ENCODE measurements around the gene NAT14.

Gene NAT14

DNA sequence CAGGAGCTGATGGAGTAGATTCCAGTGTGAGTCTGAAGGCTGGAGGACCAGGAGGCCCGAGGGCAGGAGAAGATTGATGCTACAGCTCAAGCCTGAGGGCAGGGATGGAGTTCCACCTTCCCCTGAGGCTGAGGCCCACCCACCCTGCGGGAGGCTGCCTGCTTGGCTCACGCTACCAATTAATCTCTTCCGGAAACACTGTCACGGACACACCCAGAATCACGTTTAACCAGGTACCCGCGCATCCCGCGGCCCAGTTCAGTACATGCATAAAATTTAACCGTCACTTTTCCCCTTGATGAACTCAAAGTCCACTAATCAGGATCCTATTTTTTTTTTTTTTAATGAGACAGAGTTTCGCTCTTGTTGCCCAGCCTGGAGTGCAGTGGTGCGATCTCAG lies 13.7 kb upstream of the NAT14 start:
- no peak for DNase-seq (ENCODE audit: low spot score)

DNA sequence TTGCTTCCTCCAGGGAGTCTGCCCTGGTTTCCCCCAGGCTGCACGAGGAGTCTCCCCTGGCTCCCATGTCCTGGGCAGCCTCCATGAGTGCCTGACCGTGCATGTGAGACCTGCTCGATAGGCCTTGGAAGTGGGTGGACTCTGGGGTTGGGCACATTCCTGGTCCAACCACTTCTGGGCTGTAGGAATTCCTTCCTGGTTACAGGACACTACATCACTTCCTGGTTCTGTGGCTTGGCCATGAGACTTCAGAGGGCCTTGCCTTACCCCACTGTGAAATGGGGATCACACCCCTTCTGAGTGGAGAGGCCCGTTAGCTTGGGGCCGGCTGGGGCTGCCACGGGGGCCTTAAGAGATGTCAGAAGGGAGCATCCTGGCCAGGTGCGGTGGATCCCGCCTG lies 12.5 kb upstream of the NAT14 start:
- DNase-seq (ENCODE audit: low spot score) = no peak

DNA sequence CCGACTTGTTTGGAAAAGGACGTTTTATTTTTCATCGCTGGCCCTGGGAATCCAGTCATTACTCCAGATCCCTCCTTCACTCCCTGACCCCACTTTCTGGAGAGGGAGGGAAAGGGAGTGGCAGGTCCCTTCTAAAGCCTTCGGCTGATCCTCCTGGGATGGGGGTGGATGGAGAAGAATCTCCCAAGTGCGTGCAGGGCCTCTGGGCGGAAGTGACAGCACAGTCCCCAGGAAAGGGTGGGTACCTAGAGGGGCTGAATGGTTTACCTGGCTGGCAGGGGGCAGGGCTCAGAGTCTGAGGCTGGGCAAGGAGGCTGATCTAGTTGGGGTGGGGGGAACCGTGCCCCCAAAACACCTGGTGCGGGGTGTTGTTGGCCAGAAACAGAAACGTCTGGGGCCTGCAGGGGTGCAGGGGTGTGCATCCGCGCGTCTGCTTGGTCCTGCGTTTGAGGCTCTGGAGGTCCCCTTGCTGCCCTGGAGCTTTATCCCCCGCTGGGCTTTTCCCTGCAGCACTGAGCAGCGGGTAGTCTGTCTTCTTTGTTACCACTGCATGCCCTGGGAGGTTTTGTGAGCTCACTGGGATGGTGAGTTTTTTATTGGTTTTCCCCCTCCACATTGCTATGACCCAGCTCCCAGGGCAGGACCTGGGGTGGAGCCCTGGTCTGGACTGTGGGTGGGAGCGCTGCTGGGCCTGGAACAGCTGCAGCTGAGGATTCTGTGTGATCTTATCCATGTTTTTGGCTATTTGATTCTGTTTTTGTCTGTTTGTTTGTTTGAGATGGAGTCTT lies 11.6 kb upstream of the NAT14 start:
- DNase-seq (ENCODE audit: low spot score) = no peak

DNA sequence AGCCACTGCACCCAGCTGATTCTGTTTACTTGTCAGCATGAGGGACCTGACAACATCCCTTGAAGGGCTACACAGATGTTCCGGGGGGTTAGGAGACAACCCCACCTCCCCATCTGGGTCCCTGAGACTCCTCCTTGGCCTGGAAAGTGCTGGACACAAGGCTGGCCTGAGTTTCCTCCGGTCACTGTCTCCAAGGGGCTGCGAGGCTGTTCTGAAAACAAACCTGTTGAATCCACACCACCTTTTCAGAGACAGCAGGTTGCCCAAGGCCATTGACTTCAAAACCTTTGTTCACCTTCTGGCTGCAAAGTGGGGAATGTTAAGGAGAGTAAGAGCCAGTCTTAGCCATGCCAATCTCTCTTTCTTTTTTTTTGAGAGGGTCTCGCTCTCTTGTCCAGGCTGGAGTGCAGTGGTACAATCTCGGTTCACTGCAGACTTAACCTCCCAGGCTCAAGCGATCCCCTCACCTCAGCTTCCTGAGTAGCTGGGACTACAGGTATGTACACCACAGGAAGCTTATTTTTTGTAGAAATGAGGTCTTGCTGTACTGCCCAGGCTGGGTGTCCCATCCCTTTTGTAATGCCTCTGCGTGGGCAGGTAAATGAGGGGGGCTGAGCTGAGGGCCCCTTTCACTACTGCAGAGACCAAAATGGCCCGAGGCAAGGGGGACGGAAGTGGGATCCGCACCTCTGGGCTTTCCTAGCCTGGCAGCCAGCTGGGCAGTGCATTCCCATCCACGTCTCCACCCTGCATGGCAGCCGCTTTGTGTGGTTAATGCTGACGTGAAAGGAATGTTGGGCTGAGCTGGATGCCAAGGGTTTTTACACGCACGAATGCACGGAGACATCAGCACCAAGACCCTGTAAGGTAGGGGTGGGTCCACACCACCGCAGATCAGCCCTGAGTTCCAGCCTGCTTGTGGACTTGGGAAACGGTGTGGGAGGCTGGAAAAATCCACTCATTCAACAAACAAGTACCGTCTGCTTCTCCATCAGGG lies 10.4 kb upstream of the NAT14 start:
- no peak for DNase-seq (ENCODE audit: low spot score)

DNA sequence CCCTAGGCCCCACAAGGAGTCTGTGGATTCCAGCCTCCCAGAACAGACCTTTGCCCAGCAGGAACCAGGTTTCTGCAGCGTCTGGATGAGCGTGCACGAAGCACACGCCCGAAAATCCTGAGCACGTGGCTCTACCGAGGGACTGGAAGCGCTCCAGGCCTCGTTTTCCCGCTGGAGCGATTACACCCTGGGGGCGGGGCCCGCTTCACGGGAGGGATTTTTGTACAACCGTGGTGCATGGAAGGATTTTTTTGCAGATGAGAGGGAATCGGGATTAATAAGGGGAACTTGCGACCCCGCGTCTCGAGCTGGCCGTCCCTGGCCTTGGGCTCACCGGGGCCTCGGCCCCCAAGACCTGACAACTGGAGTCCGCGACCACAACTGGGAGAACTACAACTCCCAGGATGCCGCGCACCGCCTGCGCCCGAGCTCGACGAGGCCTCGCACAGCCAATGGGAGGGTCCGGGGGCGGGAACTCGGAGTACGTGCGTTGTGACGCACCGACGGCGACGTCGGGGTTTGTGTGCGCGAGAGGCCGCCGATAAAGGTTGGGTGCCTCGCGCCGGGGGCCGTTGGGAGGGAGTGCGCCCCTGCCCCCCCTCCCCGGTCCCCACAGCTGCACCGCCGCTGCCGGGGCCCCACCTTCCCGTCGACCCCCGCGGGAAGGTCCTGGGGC lies 8.8 kb upstream of the NAT14 start, which contains the start of gene ZNF628:
Gene ZNF628 (plus strand): TSS at position 518 of the 676 bp plus-strand sequence. CDS start 3,294 bp downstream, outside the sequence.
- DNase-seq (ENCODE audit: low spot score) = peak; percentile 96

DNA sequence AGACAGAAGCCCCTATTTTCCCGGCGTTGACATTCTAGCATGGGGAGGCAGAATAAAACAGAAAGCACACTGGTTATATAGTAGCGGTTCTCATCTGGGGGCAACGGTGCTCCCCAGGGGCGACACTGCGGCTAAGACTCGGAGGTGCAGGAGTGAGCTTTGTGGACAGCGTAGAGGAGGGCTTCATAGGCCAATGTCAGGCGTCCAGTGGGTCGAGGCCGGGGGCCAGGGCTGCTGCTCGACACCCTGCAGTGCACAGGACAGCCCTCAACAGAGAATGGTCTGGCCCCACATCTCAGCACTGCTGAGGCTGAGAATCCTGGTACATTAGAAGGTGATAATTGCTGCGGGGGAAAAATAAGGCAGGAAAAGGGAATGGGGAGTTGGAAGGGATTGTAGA lies 7.1 kb upstream of the NAT14 start:
- no peak for DNase-seq (ENCODE audit: low spot score)

DNA sequence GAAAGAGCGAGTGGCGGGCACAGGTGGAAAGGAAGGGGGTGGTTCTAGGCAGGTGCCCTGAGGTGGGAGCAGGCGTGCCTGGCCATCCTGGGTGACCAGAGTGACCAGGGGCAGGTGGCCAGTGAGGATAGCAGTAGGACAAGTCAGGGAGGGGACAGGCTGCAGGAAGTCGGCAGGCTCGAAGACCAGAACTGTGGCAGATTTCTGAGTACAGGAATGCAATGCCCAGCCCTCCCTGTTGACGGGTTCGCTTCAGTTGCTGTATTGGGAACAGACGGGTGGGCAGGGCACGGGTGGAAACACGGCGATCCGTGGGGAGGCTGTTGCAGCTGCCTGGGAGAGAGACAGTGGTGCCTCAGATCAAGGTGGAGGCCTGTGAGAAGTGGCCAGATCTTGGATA lies 6.6 kb upstream of the NAT14 start:
- DNase-seq (ENCODE audit: low spot score) = no peak

DNA sequence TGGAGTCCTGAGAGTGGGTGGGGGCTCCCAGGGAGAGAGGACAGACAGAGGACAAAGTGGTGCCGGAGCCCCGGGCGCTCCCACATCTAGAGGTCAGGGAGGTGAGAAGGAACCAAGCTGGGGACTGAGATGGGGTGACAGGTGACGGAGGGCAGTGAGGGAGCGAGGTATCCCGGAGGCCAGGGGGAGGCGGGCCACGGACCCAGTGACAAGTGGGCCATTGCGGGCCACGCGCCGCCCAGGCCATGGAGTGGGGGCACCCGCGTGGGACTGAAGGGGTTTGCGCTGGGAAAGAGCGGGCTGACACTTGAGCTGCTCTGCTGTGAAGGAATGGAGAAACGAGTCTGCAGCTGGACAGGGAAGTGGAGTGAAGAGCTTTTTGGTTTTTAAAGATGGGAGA lies 5.9 kb upstream of the NAT14 start:
- no peak for DNase-seq (ENCODE audit: low spot score)

DNA sequence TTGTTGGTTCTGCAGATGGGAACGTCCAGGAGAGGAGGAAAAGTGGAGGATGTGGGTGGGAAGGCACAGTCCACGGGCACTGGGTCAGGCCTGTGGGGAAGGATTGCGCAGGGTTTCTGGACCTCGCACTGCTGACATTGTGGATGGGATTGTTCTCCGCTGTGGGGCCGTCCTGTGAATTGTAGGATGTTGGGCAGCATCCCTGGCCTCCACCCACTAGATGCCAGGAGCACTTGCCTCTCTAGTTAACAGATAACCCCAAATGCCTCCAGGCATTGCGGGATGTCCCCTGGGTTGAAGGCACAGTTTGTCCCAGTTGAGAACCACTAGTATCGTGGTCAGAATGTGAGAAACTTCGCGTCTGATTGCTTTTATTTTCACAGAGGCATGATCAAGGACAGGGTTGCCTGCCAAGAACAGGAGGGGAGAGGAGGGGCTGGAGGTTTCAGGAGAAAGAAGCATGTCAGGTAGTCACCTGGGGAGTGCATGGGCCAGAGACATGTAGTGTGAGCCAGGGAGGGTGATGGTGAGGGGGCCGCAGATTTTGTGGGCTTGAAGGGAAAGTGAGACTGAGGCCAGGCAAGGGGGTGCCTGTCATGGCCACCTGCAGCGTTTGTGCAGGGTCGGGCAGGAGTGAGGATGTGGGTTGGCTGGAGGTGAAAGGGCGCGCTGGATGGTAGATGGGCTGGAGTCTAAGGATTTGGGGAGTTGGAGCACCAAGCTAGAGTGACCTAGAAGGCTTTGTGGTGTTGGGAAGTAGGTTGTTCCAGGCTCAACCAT lies 5.3 kb upstream of the NAT14 start:
- DNase-seq (ENCODE audit: low spot score) = no peak

DNA sequence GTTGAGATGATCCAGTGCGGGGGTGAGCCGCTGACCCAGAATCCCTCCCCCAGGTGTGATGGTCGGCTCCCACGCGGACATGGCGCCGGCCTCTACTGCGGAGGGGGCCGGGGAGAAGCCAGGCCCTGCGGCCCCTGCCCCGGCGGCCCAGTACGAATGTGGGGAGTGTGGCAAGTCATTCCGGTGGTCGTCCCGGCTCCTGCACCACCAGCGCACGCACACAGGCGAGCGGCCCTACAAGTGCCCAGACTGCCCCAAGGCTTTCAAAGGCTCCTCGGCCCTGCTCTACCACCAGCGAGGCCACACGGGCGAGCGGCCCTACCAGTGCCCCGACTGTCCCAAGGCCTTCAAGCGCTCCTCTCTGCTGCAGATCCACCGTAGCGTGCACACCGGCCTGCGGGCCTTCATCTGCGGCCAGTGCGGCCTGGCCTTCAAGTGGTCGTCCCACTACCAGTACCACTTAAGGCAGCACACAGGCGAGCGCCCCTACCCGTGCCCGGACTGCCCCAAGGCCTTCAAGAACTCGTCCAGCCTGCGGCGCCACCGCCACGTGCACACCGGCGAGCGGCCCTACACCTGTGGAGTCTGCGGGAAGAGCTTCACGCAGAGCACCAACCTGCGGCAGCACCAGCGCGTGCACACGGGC lies 3.7 kb upstream of the NAT14 start:
- DNase-seq (ENCODE audit: low spot score) = no peak

DNA sequence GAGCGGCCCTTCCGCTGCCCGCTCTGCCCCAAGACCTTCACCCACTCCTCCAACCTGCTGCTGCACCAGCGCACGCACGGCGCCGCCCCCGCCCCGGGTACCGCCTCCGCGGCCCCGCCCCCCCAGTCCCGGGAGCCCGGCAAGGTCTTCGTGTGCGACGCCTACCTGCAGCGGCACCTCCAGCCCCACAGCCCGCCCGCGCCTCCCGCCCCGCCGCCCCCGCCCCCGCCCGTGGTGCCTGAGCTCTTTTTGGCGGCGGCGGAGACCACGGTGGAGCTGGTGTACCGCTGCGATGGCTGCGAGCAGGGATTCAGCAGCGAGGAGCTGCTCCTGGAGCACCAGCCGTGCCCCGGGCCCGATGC lies 3.2 kb upstream of the NAT14 start:
- no peak for DNase-seq (ENCODE audit: low spot score)

DNA sequence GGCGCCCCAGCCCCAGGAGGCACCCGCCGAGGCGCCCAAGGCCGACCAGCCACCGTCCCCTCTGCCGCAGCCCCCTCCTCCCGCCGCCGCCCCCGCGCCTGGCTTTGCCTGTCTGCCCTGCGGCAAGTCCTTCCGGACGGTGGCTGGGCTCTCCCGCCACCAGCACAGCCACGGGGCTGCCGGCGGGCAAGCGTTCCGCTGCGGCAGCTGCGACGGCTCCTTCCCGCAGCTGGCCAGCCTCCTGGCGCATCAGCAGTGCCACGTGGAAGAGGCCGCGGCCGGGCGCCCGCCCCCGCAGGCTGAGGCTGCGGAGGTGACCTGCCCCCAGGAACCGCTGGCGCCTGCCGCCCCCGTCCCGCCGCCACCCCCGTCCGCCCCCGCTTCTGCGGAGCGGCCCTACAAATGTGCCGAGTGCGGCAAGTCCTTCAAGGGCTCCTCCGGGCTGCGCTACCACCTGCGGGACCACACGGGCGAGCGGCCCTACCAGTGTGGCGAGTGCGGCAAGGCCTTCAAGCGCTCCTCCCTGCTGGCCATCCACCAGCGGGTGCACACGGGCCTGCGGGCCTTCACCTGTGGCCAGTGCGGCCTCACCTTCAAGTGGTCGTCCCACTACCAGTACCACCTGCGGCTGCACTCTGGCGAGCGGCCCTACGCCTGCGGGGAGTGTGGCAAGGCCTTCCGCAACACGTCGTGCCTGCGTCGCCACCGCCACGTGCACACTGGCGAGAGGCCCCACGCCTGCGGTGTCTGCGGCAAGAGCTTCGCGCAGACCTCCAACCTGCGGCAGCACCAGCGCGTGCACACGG lies 2.6 kb upstream of the NAT14 start:
- no peak for DNase-seq (ENCODE audit: low spot score)

DNA sequence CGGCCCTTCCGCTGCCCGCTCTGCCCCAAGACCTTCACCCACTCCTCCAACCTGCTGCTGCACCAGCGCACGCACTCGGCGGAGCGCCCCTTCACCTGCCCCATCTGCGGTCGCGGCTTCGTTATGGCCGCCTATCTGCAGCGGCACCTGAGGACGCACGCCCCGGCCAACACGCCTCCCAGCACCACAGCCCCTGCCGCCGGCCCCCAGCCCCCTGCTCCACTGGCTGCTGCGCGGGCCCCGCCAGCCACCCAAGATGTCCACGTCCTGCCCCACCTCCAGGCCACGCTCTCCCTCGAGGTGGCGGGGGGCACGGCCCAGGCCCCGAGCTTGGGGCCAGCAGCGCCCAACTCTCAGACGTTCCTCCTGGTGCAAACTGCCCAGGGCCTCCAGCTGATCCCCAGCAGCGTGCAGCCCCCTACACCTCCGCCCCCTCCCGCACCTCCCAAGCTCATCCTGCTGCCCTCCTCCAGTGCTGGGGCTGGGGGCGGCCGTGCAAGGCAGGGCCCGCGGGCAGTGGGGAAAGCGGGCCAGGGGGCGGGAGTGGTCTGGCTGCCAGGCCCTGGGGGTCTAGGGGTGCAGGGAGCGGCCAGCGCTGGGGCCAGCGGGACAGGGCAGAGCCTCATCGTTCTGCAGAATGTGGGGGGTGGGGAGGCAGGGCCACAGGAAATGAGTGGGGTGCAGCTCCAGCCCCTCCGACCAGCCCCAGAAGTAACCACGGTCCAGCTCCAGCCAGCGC lies 1.9 kb upstream of the NAT14 start:
- no peak for DNase-seq (ENCODE audit: low spot score)

DNA sequence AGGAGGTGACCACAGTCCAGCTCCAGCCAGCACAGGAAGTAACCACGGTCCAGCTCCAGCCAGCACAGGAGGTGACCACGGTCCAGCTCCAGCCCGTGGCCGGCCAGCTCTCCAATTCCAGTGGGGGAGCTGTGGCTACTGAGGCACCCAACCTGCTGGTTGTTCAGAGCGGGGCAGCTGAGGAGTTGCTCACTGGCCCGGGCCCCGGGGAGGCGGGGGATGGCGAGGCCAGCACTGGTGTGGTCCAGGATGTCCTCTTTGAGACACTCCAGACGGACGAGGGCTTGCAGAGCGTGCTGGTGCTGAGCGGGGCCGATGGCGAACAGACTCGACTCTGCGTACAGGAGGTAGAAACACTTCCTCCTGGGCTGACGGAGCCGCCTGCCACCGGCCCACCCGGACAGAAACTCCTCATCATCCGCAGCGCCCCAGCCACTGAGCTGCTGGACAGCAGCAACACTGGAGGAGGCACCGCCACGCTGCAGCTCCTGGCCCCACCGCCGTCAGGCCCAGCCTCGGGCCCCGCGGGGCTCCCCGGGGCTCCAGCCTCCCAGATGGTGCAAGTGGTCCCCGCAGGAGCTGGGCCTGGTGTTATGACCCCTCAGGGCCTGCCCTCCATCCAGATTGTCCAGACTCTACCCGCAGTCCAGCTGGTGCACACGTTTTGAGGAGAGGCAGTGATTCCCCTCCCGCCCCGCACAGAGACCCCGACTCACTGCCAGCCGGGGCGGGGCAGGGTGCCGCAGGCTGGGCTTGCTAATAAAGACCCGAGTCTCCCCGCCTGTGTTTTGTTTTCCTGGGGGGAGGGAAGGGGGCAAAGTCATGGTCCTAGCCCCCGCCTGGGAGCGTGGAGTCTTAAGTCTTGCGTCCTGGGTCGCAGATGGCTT lies 1.0 kb upstream of the NAT14 start:
- no peak for DNase-seq (ENCODE audit: low spot score)

DNA sequence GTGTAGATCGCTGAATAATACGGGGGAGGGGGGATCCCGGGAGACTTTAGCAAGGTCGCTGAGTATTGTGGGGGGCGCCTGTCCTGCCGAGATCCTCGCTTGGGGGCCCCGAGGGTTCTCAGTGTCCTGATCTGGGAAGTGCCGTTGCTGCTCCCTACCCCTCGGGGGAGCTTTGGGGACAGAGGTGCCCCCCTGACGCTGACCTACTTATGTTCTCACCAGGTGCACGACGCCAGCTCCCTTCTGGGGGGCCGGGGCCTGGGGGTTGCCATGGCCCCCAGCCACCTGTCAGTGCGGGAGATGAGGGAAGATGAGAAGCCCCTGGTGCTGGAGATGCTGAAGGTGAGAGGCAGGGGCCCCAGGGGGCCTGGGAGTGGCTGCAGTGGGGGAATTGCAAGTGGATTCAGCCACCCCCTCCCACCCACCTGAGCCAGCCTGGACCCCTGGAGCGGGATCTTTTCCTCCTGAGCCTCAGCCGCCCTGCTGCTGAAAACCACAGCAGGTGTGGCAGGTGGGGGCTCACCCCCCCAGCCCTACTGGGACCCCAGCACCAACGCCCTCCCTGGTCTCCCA lies 537 bp downstream of the NAT14 start:
- DNase-seq (ENCODE audit: low spot score) = no peak

DNA sequence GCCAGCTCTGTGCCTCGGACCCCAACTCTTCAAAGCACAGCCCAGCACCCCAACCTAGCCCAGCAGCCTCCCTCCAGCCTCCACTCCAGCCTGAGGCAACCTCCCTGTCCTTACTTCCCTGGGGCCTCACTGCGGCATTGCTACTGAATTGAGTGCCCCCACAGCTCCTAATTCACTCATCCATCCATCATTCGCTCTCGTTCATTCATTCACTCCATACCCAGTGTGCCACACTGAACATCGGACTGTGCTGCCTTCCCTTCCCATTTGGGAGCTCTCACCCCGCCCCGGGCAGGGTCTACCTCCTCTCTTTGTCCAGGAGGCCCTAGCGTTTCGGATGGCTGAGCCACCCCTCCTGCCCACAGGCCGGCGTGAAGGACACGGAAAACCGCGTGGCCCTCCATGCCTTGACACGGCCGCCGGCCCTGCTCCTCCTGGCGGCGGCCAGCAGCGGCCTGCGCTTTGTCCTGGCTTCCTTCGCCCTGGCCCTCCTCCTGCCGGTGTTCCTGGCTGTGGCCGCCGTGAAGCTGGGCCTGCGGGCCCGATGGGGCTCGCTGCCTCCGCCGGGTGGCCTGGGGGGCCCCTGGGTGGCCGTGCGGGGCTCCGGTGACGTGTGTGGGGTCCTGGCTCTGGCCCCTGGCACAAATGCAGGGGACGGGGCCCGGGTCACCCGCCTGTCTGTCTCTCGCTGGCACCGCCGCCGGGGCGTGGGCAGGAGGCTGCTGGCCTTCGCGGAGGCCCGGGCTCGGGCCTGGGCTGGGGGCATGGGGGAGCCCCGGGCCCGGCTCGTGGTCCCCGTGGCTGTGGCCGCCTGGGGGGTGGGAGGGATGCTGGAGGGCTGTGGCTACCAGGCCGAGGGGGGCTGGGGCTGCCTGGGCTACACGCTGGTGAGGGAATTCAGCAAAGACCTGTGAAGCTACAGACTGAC lies 1.3 kb downstream of the NAT14 start:
- no peak for DNase-seq (ENCODE audit: low spot score)

Measured in COLO829 (cell line).